Upper lobe of left lung (tissue), 6 donors: Measurements from ENCODE around the gene SGIP1. TPM values are rescaled to one million over a fixed set of nuclear protein-coding genes. Genes with fewer than 3 reads are reported as not detected.
A peak's percentile ranks its signal among the peaks of the same experiment; 100 is the strongest.

ENCODE experiments used
- ATAC-seq, 2 donors: fragments of 200-7000 bp; cut with Tn5 transposase; one replicate each; pipeline ENCODE4 v1.9.1; 2022; ENCODE audit warnings: mild to moderate bottlenecking in 2 of 2, moderate library complexity in 2 of 2; ENCODE audit not compliant: low FRiP score in 2 of 2
- DNase-seq, 2 donors: peaks; one replicate each; pipeline ENCODE4 v3.0.0-alpha.2; 2019 to 2020
- H3K27ac ChIP-seq, 4 donors: fragments of 200-600 bp; sonication (generic); one replicate each; pipeline ENCODE4 v1.5.1; 2016 to 2019
- H3K27me3 ChIP-seq, 4 donors: fragments of 200-600 bp; sonication (generic); one replicate each; pipeline ENCODE4 v1.5.1; 2017 to 2019
- H3K36me3 ChIP-seq, 4 donors: fragments of 200-600 bp; sonication (generic); one replicate each; pipeline ENCODE4 v1.5.1; 2016 to 2019
- H3K4me1 ChIP-seq, 4 donors: fragments of 200-600 bp; sonication (generic); one replicate each; pipeline ENCODE4 v1.5.1; 2018 to 2019
- H3K4me3 ChIP-seq, 4 donors: fragments of 200-600 bp; sonication (generic); one replicate each; pipeline ENCODE4 v1.5.1; 2017 to 2019; ENCODE audit warnings: mild to moderate bottlenecking in 2 of 4, moderate library complexity in 1 of 4
- H3K9me3 ChIP-seq, 4 donors: fragments of 200-600 bp; sonication (generic); one replicate each; pipeline ENCODE4 v1.5.1; 2018 to 2019
- CTCF ChIP-seq, 6 experiments: fragments of 450-650 bp in 4 of 6; fragments of 200-600 bp in 2 of 6; sonication (generic) in 2 of 6; IDR thresholded peaks; one replicate each; pipeline ENCODE4 v1.5.1; 2016 to 2019; ENCODE audit warnings: antibody characterized with exemption in 6 of 6
- EP300 ChIP-seq, 4 donors: sonication (generic); formaldehyde crosslinking; IDR thresholded peaks; one replicate each; pipeline ENCODE4 v1.5.1; 2017; ENCODE audit warnings: antibody characterized with exemption in 4 of 4, control low read depth in 2 of 4
- POLR2A ChIP-seq, 4 donors: fragments of 450-650 bp; IDR thresholded peaks; one replicate each; pipeline ENCODE4 v1.5.1; 2016 to 2017; ENCODE audit warnings: antibody characterized with exemption in 4 of 4, mild to moderate bottlenecking in 2 of 4
- POLR2AphosphoS5 ChIP-seq, 2 donors: sonication (generic); formaldehyde crosslinking; IDR thresholded peaks; one replicate each; pipeline ENCODE4 v1.5.1; 2017; ENCODE audit warnings: antibody characterized with exemption in 2 of 2
- WGBS, 2 donors: methylation state at CpG; one replicate each; pipeline ENCODE4 v1.1.5; 2017 to 2018; 5-methylcytosine and 5-hydroxymethylcytosine counted together
- total RNA-seq, 6 donors: library from RNA; depleted of rRNA in 4 of 6; stranded (reverse); fragments of >200 nt in 4 of 6; gene quantifications; one replicate each; pipeline versions ENCODE4 v1.1.0 to v1.2.1, GENCODE V29; 2016 to 2021
- donor health status: DM: no; HTN: no; CAD: no; lungs with moderate emphysema.
- donor health status: DM: no; HTN: yes; CAD: no; lungs with severe emphysema.

SGIP1 gene
- total RNA-seq, 6 donors from 2014 or later = 5.8 to 29.3 (median 10.0) TPM

DNA sequence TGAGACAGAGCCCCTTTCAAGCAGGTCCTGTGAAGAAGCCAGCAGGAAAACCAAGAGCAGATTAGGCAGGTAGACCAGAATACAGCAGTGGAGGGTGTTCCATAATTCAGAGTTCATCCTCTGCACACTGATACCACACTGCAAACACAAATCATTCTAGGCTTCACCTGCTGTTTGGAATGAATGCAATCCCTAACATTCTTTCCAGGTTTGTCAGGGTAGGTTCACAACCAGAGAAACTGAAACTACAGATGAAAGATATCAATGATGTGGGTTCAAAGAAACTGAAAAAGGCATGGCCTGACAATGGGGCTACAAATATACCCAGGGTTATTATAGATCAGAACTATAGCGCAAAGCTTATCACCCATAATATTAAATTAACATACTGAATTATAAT lies 8.9 kb upstream of the SGIP1 start:
- WGBS, 2 donors = 91 to 96% methylated on average over 1 of the region's 1 CpG
- H3K4me3 ChIP-seq = no peak overlapping the region
- H3K4me1 ChIP-seq = no peaks in the 10 kb centered on the region
- H3K9me3 ChIP-seq = no peaks in the 10 kb centered on the region
- H3K27ac ChIP-seq = no peak overlapping the region
- no peak for TF ChIP-seq EP300 (IDR thresholded peaks at IDR 0.05)
- DNase-seq (no peak), ATAC-seq (no peak)
- no peaks in the 10 kb centered on the region for H3K27me3 ChIP-seq
- H3K36me3 ChIP-seq = no peaks in the 10 kb centered on the region

DNA sequence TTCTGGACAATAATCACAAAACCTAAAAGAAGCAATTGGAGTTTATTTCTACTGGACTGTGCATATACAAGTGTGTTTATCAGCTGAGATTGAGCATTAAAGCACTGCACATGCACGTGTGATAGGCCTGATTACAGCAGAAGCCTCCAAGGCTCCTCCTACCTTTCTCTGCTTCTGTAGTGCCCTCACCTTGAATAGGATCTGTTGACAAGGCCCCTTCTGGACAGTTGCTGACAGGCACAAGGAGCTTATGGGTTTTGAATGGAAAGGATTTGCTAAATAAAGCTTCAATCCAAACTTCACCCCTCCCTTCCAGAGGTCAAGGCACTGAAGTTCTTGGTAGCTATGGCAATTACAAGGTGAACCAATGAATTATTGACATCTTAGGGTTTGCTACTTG lies 7.9 kb upstream of the SGIP1 start:
- WGBS, 2 donors = 69 to 89% methylated on average over 1 of the region's 1 CpG
- no peaks in the 10 kb centered on the region for H3K9me3 ChIP-seq
- H3K36me3 ChIP-seq = no peaks in the 10 kb centered on the region
- no peak for TF ChIP-seq POLR2AphosphoS5 (IDR thresholded peaks at IDR 0.05)
- TF ChIP-seq POLR2A (IDR thresholded peaks at IDR 0.05) = no peak
- ATAC-seq (no peak), DNase-seq (no peak)
- H3K27ac ChIP-seq = no peak overlapping the region
- H3K4me1 ChIP-seq = no peaks in the 10 kb centered on the region
- H3K4me3 ChIP-seq = no peak overlapping the region
- H3K27me3 ChIP-seq = no peaks in the 10 kb centered on the region

DNA sequence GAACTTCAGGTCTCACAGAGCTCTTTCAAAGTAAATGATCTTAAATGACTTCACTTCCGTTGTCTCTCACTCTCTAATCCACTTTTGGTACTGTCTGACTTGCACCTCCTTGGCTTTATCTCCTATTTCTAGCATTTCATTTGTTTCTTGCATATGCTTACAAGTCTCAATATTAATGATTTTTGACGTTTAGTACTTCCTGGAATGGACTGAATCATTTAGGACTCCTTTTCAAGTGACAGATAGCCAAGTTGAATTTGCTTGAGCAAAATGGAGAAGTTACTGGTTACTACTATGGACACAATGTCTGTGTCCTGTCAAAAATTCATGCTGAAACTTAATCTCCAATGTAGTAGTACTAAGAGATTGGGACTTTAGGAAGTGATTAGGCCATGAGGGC lies 7.0 kb upstream of the SGIP1 start:
- H3K27ac ChIP-seq = no peak overlapping the region
- H3K36me3 ChIP-seq = no peaks in the 10 kb centered on the region
- no peak overlapping the region for H3K4me3 ChIP-seq
- TF ChIP-seq POLR2A (IDR thresholded peaks at IDR 0.05) = no peak
- TF ChIP-seq POLR2AphosphoS5 (IDR thresholded peaks at IDR 0.05) = no peak
- TF ChIP-seq CTCF (IDR thresholded peaks at IDR 0.05) = no peak
- no peak for TF ChIP-seq EP300 (IDR thresholded peaks at IDR 0.05)
- H3K4me1 ChIP-seq = no peaks in the 10 kb centered on the region
- no peaks in the 10 kb centered on the region for H3K27me3 ChIP-seq
- no peak for ATAC-seq
- no peak for DNase-seq
- 66 to 76% methylated on average over 2 of the region's 2 CpGs for WGBS, 2 donors
- no peaks in the 10 kb centered on the region for H3K9me3 ChIP-seq

DNA sequence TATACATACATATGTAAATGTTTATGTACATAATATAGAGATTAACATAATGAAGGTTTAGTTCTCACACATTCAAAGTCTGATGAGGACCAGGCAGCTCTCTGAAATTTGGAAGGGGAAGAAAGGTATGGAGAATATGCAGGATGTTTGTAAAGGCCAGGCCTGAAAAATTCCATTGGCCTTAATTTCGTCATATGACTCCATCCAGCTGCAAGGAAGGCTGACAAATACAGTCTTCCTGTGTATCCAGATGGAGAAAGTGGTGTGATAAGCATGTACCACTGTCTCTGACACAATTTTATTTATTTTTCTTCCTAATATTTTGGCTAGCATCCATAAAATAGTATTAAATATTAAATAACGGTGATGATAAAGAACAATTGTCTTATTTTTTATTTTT lies 6.3 kb upstream of the SGIP1 start:
- no peak for ATAC-seq
- no peaks in the 10 kb centered on the region for H3K9me3 ChIP-seq
- no peak for DNase-seq
- H3K4me1 ChIP-seq = peaks cover 0 to 3% (median 2%) of the 10 kb centered on the region in 4 donors
- no peaks in the 10 kb centered on the region for H3K27me3 ChIP-seq
- H3K27ac ChIP-seq = no peak overlapping the region
- 53 to 70% methylated on average over 2 of the region's 2 CpGs for WGBS, 2 donors
- TF ChIP-seq POLR2A (IDR thresholded peaks at IDR 0.05) = no peak
- no peak for TF ChIP-seq EP300 (IDR thresholded peaks at IDR 0.05)
- no peak for TF ChIP-seq POLR2AphosphoS5 (IDR thresholded peaks at IDR 0.05)
- TF ChIP-seq CTCF (IDR thresholded peaks at IDR 0.05) = no peak
- H3K4me3 ChIP-seq = no peak overlapping the region
- H3K36me3 ChIP-seq = no peaks in the 10 kb centered on the region

DNA sequence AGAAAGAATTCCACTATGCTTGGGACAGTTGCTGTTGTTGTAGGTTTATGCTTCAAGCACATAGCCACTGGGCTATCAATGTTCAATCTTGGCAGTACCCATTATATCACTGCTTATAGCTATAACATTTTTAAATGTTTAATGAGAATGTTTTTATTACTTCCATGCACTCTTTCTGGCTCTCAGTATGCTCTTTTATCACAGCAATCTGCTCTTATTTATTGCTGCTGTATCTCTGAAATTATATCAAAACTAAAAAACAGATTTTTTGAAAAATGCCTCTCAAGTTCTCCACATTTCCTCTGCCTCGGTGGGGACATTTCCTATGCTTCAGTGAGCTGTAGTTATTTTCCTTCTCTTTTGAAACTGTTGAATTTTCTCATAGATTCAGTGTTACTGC lies 5.4 kb upstream of the SGIP1 start:
- Histone ChIP-seq H3K4me3 (no peak overlapping the region), H3K4me1 (peaks cover 0 to 11% (median 8%) of the 10 kb centered on the region in 4 donors), H3K9me3 (no peaks in the 10 kb centered on the region), H3K27me3 (no peaks in the 10 kb centered on the region), H3K36me3 (no peaks in the 10 kb centered on the region), H3K27ac (no peak overlapping the region)
- whole genome bisulfite sequencing, 2 donors = 65 to 68% methylated on average over 1 of the region's 1 CpG
- ATAC-seq = no peak
- DNase-seq = no peak
- TF ChIP-seq EP300 (IDR thresholded peaks at IDR 0.05) = no peak
- no peak for TF ChIP-seq POLR2A (IDR thresholded peaks at IDR 0.05)

DNA sequence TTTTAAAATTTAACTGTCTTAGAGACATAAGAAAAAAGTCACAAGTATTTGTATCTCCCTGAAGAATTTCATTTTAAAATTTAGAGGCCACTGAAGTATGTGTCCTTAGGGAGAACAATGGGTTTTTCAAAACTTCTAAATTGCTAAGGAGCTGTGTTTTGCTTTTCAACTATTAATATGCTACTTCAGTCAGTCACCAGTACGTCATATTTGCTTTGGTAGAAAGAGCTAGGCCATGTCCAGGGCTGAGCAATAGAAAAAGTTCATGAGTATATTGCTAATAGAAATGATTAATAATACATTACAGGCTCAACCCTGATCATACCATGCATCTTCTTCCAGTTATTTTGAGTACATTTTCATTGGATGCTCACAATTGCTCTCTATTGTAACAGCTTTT lies 1.7 kb upstream of the SGIP1 start:
- ATAC-seq (no peak), DNase-seq (no peak)
- Histone ChIP-seq H3K36me3 (no peaks in the 10 kb centered on the region), H3K9me3 (no peaks in the 10 kb centered on the region), H3K4me3 (no peak overlapping the region), H3K27me3 (no peaks in the 10 kb centered on the region), H3K4me1 (peaks cover 0 to 16% (median 8%) of the 10 kb centered on the region in 4 donors), H3K27ac (peak overlapping the region; percentile 67 to 80 (median 76))
- whole genome bisulfite sequencing, 2 donors = 64 to 85% methylated on average over 1 of the region's 1 CpG
- TF ChIP-seq EP300 (IDR thresholded peaks at IDR 0.05) = no peak
- TF ChIP-seq POLR2AphosphoS5 (IDR thresholded peaks at IDR 0.05) = no peak
- TF ChIP-seq POLR2A (IDR thresholded peaks at IDR 0.05) = no peak
- no peak for TF ChIP-seq CTCF (IDR thresholded peaks at IDR 0.05)
